Pons (tissue), 1 donor: Measurements from ENCODE around the gene UBR2.
"Not testable (repeated sequence)": the region's sequence is repeated elsewhere in the genome, so short reads cannot be mapped to it uniquely, and the experiment has no call there.

Source experiments
- DNase-seq: peaks from one replicate; pipeline ENCODE4 v3.0.0-alpha.2; 2016; ENCODE audit warnings: low spot score

Gene UBR2

DNA sequence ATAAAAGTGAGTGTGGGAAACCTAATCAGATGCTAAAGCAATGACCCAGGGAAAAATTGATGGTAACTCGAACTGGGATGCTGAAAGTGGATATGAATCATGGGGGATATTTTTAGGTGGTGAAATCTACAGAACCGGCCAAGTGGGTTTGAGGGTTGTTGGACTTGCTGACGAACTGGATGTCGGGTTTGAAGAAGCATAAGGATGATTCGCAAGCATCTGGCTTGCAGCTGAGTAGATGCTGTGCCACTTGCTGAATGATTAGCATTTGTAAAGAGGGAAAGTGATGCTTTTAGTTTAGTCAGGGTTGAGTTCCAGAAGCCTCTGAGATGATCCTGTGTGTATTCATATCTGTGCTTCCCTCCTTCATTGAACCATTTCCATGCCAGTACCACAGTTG is 54.9 kb downstream of the UBR2 start:
- peak; percentile 6 for DNase-seq

DNA sequence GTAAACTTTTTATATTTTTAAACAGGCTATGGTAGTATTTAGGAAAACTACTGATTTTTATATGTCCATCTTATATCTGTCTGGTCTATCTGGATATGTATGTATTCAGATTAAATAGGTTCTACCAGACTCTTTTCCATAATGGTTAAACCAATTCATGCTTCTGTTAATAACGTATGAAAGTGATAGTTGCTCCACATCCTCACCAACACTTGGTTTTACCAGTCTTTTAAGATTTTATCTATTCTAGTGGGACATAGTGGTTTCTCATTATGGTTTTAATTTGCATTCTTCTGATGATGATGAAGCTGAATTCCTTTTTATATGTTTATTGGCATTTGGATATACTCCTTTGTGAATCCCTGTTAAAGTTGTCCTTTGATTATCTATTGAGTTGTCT is 56.1 kb downstream of the UBR2 start:
- no peak for DNase-seq

DNA sequence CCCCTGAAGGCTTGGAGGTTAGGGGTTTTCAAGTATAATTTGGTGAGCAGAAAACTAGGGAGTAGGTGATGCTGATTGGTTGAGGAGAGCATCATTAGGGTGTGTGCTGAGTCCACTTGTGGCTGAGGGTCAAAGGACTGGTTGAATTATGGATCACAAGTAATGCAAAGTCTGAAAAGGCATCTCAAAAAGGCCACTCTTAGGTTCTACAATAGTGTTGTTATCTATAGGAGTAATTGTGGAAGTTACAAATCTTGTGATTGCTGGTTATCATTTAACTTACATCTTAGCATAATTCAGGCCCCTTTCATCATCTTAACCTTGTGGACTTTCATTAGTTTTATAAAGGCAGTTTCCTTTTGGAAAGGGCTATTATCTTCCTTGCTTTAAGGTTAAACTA is 60.8 kb downstream of the UBR2 start:
- no peak for DNase-seq

DNA sequence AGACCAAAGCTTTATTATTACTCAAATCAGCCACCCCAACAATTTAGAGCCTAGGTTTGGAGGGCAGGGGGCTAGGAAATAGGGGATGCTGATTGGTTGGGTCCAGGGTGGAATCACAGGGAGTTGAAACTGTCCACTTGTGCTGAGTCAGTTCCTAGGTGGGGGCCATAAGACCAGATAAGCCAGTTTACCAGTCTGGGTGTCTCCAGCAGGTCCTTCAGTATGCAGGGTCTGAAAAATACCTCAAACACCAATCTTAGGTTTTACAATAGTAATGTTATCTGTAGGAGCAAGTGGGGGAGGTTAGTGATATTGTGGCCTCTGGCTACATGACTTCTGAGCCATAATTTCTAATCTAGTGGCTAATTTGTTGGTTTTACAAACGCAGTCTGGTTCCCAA is 63.2 kb downstream of the UBR2 start:
- DNase-seq = no peak

DNA sequence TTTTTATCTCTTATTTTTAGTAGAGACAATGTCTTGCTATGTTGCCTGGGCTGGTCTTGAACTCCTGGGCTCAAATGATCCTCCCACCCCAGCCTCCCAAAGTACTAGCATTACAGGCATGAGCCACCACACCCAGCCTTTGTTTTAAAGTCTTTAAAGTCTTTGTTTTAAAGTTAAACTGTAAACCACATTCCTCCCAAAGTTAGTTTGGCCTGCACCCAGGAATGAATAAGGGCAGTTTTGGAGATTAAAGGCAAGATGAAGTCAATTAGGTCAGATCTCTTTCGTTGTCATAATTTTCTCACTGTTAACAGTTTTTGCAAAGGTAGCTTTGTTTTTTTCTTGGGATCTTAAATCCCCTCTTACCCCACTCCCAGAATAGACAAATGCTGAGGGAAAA is 63.8 kb downstream of the UBR2 start:
- no peak for DNase-seq

DNA sequence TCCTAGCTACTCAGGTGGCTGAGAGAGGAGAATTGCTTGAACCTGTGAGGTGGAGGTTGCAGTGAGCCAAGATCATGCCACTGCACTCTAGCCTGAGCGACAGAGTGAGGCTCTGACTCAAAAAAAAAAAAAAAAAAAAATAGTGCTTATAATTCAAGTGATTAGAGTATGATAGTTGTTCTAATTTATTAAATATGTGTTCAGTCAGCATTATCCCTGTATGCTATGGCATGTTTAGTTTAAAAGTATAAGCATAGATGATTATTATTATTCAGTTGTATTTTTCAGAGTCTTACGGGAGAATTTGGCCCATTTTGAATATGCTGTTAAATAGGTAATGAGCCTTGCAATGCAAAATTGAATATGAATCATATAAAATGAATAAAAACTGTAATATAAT is 64.8 kb downstream of the UBR2 start:
- DNase-seq = no peak

DNA sequence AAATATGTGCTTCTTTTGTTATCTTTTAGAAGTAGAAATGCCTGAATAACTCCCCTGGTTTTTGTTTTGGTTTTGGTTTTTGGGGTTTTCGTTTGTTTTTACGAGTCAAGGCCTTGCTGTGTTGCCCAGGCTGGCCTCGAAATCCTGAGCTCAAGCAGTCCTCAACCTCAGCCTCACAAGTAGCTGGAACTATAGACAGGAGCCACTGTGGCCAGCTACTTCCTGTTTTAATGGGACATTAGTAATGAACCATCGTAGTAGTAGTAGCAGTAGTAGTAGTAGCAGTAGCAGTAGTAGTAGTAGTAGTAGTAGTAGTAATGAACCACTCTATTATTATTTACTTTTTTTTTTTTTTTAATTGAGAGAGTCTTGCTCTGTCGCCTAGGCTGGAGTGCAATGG is 66.0 kb downstream of the UBR2 start:
- no peak for DNase-seq

DNA sequence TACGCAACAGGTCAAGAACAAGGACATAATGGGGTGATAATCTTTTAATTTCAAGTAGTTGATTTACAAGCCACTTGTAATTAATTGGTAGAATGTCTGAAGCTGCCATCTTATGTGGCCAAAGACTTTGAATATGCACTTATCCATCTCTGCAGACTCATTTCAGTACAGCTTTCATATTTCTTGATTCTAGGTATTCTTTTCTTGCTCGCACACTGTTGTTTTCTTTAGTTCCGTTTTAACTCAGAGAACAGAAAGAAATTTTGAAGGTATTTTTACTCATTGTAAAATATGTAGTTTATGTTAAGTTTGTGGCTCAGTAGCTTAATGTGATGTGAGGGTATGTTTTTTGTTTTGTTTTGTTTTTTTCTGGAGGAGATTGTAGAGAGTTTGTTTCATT is 73.9 kb downstream of the UBR2 start:
- DNase-seq = no peak

DNA sequence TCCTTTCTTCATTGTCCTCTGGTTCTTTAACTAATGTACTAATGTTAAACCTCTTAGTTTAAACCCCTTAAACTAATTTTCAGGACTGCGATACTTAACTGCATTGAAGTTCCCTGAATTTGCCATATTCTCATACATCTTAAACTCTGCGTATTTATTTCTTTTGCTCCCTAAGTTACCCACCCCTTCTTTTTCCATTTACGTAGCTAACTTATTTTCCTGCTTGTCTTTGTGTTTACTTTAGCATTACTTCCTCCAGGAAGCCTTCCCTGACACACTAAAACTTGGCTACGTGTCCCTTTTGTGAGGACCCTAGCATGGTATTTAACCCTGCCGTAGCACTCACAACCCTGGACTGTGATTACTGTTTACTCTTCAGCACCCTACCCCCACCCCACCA is 79.0 kb downstream of the UBR2 start:
- no peak for DNase-seq

DNA sequence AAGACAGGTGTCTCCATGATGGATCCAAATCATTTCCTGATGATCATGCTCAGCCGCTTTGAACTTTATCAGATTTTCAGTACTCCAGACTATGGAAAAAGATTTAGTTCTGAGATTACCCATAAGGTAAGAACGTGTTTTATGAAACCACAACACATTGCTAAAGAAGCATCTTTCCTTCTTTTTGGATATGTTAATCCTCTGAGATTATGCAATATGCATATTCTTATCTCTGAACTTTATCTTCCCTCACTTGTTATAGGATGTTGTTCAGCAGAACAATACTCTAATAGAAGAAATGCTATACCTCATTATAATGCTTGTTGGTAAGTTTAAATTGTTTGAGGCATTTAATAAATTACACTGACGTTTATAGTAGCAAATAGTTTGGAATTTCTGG is 80.4 kb downstream of the UBR2 start:
- no peak for DNase-seq

DNA sequence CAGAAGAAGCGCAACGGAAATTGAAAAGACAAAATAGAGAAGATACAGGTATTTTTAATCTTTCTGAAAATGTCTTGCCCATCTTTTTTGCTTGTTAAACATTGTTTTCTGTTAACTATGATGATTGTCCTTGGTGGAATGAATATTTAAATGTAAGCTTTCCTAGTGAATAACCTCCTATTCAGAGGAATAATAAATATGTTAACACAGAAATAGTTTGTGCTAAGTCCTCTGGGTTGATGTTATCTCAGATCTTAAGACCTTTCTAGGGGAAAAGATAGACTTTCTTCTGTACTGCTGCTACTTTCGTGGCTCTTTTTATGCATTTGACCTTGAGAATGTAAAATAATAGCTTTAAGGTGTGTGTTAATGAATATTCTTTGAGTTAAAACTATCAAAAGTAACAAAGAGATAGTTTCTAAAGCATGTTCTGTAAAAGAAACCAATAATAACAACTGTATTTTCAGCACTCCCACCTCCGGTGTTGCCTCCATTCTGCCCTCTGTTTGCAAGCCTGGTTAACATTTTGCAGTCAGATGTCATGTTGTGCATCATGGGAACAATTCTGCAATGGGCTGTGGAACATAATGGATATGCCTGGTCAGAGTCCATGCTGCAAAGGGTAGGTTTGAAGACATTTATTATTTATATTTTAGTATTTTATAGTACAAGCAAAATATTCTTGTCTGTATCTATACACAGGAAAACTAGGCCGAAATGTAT is 88.4 kb downstream of the UBR2 start:
- DNase-seq = no peak

DNA sequence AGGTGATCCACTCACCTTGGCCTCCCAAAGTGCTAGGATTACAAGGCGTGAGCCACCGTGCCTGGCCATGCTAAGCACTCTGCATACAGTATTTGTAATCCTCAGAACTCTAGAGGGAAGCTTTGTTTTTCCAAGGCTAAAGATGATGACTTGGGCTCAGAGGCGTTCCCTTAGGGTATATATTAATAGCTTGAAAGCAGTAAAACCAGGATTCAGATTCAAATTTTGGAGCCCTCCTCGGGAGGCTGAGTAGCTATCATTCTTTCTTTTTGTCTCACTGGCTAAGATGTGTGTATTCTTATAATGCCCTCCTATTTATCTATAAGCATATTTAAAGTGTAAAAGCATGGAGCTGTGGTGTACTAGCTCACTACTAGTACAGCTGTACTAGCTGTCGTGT is 90.0 kb downstream of the UBR2 start:
- DNase-seq = no peak

DNA sequence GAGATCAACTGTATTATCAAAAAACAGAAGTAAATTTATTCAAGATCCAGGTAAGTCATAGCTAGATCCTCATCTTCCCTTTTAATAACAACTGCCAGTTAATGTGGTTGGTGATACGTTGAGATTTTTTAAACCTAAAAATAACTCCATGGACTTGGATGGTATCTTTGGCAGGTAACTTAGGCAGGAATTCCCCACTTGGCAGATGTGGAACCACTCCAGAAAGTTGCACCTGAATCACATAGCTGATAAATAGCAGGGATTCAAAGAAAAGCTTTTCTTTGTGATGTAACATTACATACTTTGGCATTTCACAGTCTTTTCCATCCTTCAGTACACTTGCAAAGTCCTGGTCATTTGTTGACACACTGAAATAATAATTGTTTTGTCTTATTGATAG is 96.0 kb downstream of the UBR2 start:
- no peak for DNase-seq

DNA sequence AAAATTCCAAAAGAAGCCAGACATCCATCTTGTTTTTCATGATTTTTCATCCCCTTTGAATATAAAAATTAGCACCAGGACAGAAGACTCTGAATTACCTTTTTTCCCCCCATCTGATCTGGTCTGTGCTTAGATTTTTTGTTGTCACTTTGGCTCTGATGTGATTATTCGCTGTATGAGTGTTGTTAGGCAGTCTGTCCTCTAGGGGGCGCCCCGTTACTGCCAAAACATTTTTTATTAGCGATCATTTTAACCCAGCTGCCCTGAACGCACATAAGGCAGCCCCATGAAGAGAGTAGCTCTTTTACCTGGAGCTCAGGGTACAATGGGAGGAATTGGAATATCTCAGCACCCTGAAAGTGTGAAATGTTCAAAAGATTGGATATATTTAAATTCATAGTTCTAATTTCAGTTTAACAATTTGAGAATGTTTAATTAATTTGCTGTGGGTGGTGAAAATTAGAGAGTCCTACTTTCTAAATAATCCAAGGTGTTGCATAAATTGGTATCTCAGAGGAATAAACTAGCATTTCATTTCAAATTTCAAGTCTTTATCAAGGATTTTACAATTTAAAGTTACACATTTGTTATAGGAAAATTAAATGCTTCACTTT is 97.8 kb downstream of the UBR2 start:
- peak; percentile 83 for DNase-seq

DNA sequence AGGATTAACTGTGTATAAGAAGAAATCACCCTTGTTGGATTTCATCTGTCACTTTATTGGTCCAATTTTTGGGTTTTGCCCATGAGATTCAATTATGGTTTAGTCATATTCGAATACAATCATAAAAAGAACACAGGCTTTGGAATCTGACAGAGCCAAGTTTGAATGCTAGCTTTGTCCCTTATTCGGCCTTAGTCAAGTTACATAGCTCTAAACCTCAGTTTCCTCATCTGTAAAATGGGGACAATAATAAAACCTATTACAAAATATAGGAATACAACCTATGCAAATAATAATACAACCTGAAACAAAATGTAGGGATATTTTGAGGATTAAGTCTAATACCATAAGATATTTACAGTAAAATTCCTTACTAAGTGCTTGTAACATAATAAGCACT is 100.9 kb downstream of the UBR2 start:
- DNase-seq = no peak

DNA sequence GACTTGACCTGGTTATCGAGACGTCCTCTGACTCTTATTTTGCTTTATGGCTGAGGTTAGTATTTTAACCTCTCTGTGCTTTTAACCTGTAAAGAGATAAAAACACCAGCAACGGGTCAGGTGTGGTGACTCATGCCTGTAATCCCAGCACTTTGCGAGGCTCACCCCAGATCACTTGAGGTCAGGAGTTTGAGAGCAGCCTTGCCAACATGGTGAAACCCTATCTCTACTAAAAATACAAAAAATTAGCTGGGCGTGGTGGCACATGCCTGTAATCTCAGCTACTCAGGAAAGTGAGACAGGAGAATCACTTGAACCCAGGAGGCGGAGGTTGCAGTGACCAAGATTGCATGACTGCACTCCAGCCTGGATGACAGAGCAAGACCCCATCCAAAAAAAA is 110.5 kb downstream of the UBR2 start:
- DNase-seq = not testable (repeated sequence)

DNA sequence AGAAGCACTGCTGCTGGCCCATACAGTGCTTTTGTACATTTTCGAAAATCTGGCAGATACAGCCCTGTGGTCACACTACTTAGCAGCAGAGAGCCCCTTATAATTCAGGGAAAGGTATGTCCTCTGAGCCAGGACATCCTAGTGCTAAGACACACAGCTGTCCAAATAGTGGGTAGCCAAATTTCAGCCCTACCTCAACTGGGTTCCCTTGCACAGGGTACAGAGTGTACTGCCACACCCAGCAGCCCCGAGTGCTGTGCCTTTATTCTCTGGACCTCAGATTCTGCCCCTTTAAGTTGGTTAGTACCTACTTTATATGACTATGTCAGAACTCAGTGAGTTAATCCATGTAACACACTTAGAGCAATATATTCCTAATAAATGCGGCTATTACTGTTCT is 111.0 kb downstream of the UBR2 start:
- no peak for DNase-seq

DNA sequence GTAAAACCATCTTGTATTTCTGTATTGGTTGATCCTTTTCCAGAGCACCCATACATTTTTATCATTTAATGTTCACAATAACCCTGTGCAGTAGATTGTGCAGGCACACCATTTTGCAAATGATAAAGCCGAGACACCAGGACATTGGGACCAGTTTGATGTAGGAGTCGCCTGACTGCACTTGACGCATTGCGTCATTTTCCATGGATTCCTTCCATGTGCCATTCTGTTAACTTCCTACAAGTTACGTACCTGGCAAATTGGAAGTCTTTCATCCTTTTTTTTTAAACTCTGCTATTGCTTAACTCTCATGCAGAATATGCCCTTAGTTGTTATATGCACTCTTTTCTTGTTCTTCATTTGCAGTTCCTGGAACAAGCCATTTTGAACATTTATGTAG is 115.5 kb downstream of the UBR2 start:
- no peak for DNase-seq

DNA sequence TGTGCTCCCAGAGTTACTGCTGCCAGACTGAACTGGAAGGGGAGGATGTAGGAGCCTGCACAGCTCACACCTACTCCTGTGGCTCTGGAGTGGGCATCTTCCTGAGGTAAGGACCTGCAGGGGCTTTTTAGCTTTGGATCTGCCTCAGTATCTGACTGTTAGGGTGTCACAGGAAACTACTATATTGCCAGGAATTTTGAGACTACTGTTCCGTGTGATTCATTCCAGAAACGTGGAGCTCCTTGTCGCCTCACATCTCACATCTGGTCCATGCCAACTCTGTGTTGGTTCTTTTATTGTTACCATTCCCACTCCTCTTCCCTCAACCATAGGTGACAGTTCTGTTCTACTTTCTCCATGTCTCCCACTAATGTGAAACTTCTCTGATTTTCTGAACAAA is 124.5 kb downstream of the UBR2 start:
- no peak for DNase-seq

DNA sequence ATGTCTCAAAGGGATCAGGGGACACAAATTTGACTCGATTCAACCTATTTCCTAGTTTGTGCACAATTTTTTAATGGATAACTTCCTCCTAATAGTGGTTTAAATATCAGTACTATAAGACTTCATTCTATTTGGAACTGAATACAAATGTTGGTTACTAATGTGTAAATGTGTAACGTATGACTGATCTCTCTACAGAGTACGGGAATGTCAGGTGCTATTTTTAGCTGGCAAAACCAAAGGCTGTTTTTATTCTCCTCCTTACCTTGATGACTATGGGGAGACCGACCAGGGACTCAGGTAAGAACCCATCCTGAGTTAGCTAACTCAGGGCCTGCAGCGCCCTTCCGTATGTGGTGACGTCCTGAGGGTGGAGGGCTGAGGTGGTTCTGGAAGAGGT is 125.5 kb downstream of the UBR2 start:
- no peak for DNase-seq

DNA sequence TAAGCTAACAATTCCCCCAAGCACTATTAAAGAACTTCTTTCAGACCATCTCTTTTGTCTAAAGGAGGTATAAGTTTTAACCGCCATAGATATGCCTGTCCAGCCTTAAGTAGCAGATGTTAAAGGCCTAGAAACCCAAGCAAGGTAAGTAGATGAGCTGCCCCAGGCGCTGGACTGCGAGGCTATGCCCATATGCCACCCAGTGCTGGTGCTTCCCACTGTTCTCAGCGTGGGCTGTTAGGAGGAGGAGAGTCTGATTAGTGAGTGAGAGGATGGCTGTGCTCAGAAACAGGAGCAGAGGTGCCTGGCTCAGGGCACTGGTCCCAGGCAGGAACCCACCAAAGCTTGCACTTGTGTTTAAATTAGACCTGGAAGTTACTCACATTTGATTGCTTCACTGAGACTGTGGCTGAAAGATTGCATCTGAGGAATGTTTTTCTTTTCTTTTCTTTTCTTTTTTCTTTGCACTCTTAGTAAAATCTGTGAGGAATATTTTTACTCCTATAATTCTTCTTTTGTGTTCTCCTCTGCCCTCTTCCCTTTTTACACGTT is 126.4 kb downstream of the UBR2 start:
- DNase-seq = no peak

DNA sequence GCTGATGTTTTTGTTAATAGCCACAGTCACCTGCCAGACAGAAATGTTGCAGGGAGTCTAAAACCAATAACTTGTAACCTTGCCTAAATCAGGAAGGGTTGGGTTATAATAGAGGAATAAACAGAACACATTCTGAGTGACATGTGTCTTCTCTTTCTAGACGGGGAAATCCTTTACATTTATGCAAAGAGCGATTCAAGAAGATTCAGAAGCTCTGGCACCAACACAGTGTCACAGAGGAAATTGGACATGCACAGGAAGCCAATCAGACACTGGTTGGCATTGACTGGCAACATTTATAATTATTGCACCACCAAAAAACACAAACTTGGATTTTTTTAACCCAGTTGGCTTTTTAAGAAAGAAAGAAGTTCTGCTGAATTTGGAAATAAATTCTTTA is 127.0 kb downstream of the UBR2 start:
- no peak for DNase-seq

DNA sequence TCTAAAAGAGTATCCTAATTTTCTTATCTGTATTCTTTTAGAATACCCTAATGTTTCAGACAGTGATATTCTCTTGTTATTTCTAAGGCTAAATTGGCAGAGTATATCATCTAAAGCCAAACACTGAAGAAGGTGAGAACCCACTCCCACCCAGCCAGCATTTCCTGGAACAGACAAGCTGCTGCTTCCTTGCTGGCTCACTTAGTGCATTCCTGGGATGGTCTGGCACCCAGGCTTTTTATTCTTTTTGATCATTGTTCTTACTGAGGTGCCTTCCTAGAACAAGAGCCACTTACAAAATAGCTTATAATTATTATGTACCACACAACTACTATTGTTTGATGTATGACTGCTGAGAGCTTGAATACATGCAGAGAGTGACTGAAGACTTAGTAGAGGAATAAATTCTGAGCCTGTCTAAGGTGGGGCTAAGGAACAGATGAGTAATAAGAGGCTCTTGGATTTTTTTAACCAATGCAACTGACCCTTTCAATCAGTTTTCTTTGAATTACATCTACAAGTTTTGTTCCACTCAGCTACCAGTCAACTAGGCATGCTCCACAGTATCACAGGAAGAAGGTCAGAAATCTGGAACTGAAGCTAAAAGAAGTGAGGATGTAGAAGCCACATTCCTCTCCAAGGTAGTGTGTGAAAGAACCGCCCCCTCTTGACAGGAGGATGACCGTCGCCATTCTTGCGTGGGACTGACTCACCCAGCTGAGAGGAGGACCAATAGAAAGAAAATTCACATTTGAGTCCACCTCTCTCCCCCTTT is 128.5 kb downstream of the UBR2 start:
- DNase-seq = no peak
